ENCODE data around the gene MXRA7.
"Not testable (repeated sequence)": the region's sequence is repeated elsewhere in the genome, so short reads cannot be mapped to it uniquely, and the experiment has no call there.

Gene MXRA7

DNA sequence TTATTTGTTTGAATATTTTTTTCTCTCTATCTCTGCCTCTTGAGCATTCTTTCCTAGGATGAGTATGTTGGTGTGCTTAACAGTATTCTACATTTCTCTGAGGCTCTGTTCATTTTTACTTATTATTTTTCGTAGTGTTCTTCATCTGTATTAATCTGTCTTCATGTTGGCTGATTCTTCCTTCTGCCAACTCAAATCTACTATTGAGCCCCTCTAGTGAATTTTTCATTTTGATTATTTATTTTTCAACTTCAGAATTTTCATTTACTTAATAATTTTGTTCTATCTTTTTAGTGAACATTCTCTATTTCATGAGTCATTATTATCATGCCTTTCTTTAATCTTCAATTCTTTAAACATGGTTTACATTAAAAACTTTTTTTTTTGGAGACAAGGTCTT, 64.1 kb downstream of the MXRA7 start:
- in situ Hi-C loops (cut with MboI; ENCODE audit: low sequenced_read_pairs) = no loop called here

GRCh38 chr17:76645481-76645880, 65.3 kb downstream of the MXRA7 start:
- in situ Hi-C loops (cut with MboI; ENCODE audit: low sequenced_read_pairs) = no loop called here

GRCh38 chr17:76644995-76645394, 65.8 kb downstream of the MXRA7 start:
- in situ Hi-C loops (cut with MboI; ENCODE audit: low sequenced_read_pairs) = no loop called here

DNA sequence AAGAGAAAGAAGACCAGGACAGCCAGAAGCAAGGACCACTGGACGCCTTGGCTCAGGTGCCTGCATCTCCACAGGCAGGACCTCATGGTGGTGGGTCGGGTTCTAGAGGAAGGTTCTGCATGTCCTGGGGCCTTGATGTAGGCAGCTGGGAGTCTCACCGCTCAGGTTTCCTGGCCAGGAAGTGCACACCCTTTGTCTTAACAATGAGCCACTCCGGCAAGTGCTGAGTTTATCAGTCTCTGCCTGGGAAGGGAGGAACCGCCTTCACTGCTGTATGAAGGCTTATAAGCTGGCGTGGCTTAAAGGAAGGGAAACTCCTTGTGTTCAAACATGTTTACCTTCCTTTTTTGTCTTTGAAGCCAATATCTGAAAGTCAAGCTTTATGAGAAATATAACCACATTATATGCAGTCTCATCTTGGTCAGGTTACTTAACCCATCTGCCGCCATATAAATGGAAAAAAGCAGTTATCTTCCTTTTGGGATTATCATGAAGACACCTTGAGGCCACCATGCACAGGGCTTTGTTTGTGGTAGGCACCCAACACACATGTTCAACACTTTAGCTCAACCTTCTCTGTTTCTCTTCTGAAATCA, 67.1 kb downstream of the MXRA7 start, which contains the start of gene ST6GALNAC1:
Gene ST6GALNAC1, minus strand, starts transcription at position 205 of the 596 bp plus-strand sequence. Its CDS starts 119 bp downstream, at position 86.
- in situ Hi-C loops (cut with MboI; ENCODE audit: low sequenced_read_pairs) = no loop called here

- in situ Hi-C loops (cut with MboI; ENCODE audit: low sequenced_read_pairs) = no loop called here
Measured at GRCh38 chr17:76642994-76643393, 67.8 kb downstream of the MXRA7 start.

GRCh38 chr17:76642032-76642561, 68.7 kb downstream of the MXRA7 start:
- in situ Hi-C loops (cut with MboI; ENCODE audit: low sequenced_read_pairs) = no loop called here

DNA sequence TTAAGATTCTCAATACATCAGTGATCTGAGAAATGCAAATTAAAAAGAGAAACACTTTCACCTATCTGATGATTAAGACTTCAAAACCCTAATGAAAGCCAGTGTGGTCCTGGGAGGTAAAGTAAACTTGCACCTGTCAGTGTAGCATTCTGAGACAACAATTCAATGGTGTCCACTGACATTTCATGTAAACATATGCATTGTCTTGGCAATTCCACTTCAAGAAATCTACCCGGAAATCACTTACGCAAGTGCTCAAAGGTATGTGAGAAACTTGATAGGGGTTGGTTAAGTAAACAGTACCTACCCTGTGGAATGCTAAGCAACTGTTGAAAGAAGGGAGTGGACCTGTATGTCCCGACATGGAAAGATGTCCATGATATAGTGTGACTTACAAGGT, 69.3 kb downstream of the MXRA7 start:
- in situ Hi-C loops (cut with MboI; ENCODE audit: low sequenced_read_pairs) = no loop called here

GRCh38 chr17:76640550-76641380, 70.0 kb downstream of the MXRA7 start:
- in situ Hi-C loops (cut with MboI; ENCODE audit: low sequenced_read_pairs) = no loop called here

DNA sequence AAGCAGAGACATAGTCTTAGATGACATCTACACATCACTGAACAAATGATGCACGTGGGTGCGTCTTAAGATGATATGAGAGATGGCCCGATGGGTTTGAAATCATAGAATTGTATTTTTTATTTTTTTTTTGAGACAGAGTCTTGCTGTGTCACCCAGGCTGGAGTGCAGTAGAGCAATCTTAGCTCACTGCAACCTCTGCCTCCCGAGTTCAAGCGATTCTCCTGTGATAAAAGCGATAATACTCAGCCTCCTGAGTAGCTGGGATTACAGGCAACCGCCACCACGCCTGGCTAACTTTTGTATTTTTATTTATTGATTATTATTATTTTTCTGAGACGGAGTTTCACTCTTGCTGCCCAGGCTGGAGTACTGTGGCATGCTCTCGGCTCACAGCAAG, 72.5 kb downstream of the MXRA7 start:
- in situ Hi-C loops (cut with MboI; ENCODE audit: low sequenced_read_pairs) = no loop called here

- in situ Hi-C loops (cut with MboI; ENCODE audit: low sequenced_read_pairs) = not testable (repeated sequence)
Measured at GRCh38 chr17:76636486-76637206, 74.1 kb downstream of the MXRA7 start.

DNA sequence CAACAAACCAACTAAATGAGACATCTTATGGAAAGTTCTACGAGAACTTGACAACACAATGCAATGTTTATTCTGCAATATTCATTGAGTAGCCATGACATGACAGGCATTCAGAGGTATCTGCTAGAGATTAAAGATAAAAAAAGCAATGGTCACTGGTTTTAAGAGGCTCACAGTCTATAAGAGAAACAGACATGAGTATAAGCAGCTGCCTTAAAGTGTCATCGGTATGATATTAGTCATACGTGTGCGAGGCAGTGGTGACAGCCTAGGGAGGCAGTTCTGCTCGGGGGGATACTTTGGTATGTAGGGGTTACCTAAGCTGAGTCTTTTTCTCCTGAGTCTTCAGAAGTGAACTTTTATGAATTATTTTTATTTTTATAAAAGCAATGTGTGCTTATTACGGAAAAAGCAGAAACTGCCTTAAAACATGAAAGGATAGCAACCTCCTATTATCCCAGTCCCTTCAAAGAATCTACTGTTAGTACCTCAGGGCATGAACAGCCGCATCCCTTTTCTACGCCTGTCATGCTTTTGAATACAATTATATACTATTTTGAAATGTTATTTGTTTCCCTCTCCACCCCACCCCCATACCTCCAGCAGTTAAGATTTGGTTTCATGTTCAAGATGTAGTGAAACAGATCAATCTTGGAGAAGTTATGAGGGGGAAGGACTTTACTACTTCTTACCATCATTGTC, 75.0 kb downstream of the MXRA7 start:
- in situ Hi-C loops (cut with MboI; ENCODE audit: low sequenced_read_pairs) = no loop called here

DNA sequence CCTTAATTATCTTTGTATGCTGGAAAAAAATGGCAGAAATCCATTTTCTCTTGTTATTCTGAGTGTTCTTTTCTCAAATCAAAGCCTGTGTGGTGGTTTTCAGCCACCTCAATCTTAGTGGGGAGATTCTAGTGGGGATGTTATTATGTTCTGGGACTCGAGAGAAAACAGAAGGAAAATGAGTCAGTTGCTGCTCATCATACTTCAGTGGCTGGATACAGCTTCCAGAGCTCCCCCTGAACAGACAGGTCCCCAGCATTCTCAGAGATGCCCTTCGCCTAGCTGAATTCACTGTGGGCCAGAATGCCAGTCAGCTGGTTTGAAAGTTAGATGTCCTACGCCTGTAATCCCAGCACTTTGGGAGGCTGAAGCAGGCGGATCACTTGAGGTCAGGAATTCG, 75.7 kb downstream of the MXRA7 start:
- in situ Hi-C loops (cut with MboI; ENCODE audit: low sequenced_read_pairs) = no loop called here

DNA sequence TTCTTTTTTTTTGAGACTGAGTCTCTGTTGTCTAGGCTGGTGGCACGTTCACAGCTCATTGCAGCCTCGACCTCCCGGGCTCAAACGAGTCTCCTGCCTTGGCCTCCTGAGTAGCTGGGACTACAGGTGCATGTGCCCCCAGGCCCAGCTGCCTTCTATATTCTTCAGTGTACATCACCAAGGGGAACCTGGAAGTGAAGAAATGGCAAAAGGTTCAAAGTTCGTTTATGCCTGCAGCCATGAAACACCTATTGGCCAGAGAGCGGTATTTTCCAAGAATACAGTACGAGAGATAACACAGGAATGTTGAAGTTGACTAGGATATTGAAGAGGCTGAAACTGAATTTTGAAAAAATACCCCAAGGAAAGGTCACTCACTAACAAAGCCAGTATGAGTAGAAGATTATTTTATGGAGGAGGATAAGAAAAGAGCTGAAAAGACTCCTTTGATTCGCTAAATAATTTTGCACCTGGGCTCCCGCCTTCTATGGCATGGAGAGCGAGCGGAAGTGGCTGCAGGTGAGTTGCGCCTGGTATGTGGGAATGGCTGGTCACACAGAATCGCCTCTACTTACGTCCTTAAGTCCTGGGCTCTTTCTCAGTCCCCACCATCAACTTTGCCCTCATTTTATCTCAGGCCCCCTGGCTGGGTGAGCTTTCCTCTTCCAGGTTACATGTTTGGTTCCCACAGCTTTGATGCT, 77.0 kb downstream of the MXRA7 start:
- in situ Hi-C loops (cut with MboI; ENCODE audit: low sequenced_read_pairs) = no loop called here

- in situ Hi-C loops (cut with MboI; ENCODE audit: low sequenced_read_pairs) = no loop called here
Measured at GRCh38 chr17:76631821-76632565, 78.8 kb downstream of the MXRA7 start.

GRCh38 chr17:76630151-76630550, 80.6 kb downstream of the MXRA7 start:
- in situ Hi-C loops (cut with MboI; ENCODE audit: low sequenced_read_pairs) = no loop called here

Data from HL-60/S4 (cell line).